ENCODE measurements around the gene PLOD1.
A peak's percentile ranks its signal among the peaks of the same experiment; 100 is the strongest.
"Not testable (repeated sequence)": the region's sequence is repeated elsewhere in the genome, so short reads cannot be mapped to it uniquely, and the experiment has no call there.

Gene PLOD1

GRCh38 chr1:11934302-11935056 is at the start of gene PLOD1:
PLOD1 (plus strand) TSS chr1:11934717; CDS start chr1:11934780, 63 bp downstream.
- peak in 1 of 2 experiments; percentile 65 for DNase-seq

GRCh38 chr1:11885916-11886315 is 48.6 kb upstream of the PLOD1 start:
- DNase-seq, result no peak

GRCh38 chr1:11886986-11887665 is 47.4 kb upstream of the PLOD1 start:
- no peak for DNase-seq

GRCh38 chr1:11887666-11888007 is 46.9 kb upstream of the PLOD1 start:
- no peak for DNase-seq

GRCh38 chr1:11888206-11888876 is 46.2 kb upstream of the PLOD1 start:
- peak in 1 of 2 experiments; percentile 31 for DNase-seq

GRCh38 chr1:11888877-11889208 is 45.7 kb upstream of the PLOD1 start:
- DNase-seq, result no peak

GRCh38 chr1:11891433-11892186 is 42.9 kb upstream of the PLOD1 start:
- no peak for DNase-seq

GRCh38 chr1:11893907-11894251 is 40.6 kb upstream of the PLOD1 start:
- no peak for DNase-seq

- not testable (repeated sequence) for DNase-seq
These were observed 40.0 kb upstream of the PLOD1 start for GRCh38 chr1:11894501-11894900.

GRCh38 chr1:11898086-11898785 is 36.3 kb upstream of the PLOD1 start:
- DNase-seq, result no peak

GRCh38 chr1:11898831-11899467 is 35.6 kb upstream of the PLOD1 start:
- DNase-seq, result no peak

- not testable (repeated sequence) for DNase-seq
These were observed 33.1 kb upstream of the PLOD1 start for GRCh38 chr1:11901446-11901845.

GRCh38 chr1:11903210-11903609 is 31.3 kb upstream of the PLOD1 start:
- no peak for DNase-seq

GRCh38 chr1:11904156-11904555 is 30.4 kb upstream of the PLOD1 start:
- not testable (repeated sequence) for DNase-seq

GRCh38 chr1:11904978-11905377 is 29.5 kb upstream of the PLOD1 start:
- DNase-seq, result no peak

GRCh38 chr1:11906870-11907269 is 27.6 kb upstream of the PLOD1 start:
- DNase-seq, result no peak

- DNase-seq, result peak; percentile 37 to 78
These were observed 27.0 kb upstream of the PLOD1 start for GRCh38 chr1:11907275-11908094.

GRCh38 chr1:11908095-11908675 is 26.3 kb upstream of the PLOD1 start:
- peak in 1 of 2 experiments; percentile 61 for DNase-seq

GRCh38 chr1:11910914-11911228 is 23.6 kb upstream of the PLOD1 start:
- not testable (repeated sequence) for DNase-seq

- DNase-seq, result no peak
These were observed 22.5 kb upstream of the PLOD1 start for GRCh38 chr1:11912000-11912399.
